ENCODE results near the gene BICD2.

- TF ChIP-seq EZH2 (IDR thresholded peaks at IDR 0.05; ENCODE audit: borderline replicate concordance, low read depth, low read length, severe bottlenecking), result no peak
- no peak for TF ChIP-seq CTCF (IDR thresholded peaks at IDR 0.05; ENCODE audit: borderline replicate concordance, extremely low read depth, low read length, poor library complexity, severe bottlenecking)
These were observed 29.6 kb downstream of the BICD2 start for GRCh38 chr9:92734931-92735635.
